HG02981 (cell line): ENCODE results near the gene PXDC1.
"Not testable (repeated sequence)": the region's sequence is repeated elsewhere in the genome, so short reads cannot be mapped to it uniquely, and the experiment has no call there.

ENCODE experiments used
- ATAC-seq: cut with Tn5 transposase; IDR thresholded peaks from one replicate; pipeline ENCODE4 v1.9.1; 2021; ENCODE audit warnings: mild to moderate bottlenecking, moderate library complexity; ENCODE audit not compliant: unreplicated experiment

PXDC1 gene

DNA sequence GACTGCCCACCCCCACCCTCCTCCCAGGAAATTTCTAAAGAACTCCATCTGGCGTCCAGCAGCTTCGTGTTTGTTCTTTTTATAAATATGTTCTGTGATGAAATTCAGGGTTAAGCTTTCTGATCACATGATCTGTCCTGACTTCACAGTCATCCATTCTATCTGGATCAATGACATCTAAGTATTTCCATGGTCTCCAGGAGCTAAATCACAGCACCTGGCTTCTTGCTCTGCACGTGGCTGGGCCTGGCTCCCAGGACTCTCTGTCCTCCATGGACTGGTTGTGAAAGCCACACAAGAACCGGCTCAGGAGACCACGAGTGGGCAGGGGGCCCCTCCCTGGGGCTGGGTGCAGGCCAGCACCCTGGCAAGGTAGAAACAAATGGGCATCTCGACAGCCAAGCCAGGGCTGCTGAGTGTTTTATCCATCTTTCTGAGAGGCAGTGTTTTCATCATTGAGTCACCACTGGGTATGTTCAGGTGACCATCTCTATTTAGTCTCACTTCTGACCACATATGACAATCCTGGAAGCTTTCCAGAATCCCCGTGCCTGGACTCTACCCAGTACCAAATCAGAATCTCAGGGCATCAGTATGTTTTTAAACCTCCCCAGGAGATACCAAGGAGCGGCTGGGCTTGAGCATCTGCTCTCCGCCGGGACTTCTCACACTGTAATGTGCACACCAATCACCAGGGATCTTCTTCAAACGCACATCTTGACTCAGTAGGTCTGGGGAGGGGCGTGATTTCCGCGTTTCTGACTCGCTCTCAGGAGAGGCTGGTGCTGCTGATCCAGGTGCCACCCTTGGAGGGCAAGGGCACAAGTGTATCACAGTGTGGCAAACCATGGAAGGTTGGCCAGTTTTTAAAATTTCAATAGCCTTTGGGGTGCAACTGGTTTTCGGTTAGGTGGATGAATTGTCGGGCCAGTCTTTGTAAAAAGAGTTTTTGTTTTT, 31.6 kb upstream of the PXDC1 start:
- no peak for ATAC-seq

DNA sequence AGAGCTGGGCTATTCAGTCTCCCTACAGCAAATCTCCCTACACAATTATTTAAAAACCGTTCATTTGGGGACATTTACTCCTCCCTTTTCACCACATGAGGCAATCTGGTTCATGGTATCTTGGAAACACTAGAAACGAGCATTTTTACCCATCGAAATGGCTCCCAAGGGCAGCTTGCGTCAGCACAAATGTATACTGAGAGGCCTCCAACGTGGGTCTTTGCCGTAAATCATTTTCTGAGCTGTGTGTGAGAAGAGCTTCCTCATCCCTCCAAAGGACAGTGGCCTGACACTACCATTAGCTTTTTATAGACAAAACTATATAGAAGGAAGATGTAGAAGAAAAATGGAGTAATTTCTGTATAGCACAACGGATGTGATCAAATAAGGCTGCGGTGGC, 30.0 kb upstream of the PXDC1 start:
- no peak for ATAC-seq

DNA sequence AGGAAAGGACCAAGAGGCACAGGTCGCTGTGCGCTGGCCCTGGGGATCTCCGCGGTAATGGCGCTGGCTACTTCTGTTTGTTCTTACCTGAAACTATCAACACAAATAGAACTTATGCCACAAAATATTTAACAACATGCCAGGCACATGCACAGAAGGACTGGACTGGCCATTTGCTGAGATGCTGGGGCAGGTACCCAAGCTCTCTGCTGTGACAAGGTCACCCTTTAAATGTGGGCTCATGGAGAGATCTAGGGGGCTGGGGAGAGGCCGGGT, 28.0 kb upstream of the PXDC1 start:
- no peak for ATAC-seq

DNA sequence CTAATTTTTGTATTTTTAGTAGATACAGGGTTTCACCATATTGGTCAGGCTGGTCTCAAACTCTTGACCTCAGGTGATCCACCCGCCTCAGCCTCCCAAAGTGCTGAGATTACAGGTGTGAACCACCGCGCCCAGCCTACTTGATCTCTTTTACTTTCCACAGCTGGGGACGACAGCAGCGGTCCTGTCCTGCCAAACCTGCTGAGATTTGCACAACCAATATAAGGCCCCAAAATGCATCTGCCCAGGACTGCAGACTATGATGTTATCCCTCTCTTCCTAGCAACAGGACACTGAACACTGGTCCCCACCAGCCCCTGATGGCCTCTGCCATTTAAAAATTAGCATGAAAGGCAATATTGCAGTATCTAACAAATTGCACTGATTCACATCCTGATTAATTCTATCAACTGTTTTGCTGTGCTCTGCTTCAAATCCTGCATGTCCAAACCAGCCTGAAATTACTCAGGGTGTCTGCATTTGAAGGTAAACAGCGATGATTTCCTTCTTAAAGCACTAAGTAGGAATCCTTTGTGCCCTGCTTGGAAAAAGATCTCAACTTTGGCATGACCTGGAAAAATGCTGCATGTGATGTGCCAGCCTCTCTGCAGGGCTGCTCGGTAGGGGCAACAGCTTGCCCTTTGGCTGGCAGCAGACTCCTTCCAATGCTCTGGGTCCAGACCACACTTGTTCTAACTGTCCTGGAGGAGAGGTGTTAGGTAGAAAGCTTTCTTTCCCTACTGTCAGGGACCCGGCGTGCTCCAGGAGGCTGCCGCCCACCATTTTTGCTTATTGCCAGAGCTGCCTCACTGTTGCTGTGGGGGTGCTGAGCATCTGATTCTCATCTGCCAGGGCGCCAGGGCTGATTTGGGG, 27.4 kb upstream of the PXDC1 start:
- no peak for ATAC-seq

DNA sequence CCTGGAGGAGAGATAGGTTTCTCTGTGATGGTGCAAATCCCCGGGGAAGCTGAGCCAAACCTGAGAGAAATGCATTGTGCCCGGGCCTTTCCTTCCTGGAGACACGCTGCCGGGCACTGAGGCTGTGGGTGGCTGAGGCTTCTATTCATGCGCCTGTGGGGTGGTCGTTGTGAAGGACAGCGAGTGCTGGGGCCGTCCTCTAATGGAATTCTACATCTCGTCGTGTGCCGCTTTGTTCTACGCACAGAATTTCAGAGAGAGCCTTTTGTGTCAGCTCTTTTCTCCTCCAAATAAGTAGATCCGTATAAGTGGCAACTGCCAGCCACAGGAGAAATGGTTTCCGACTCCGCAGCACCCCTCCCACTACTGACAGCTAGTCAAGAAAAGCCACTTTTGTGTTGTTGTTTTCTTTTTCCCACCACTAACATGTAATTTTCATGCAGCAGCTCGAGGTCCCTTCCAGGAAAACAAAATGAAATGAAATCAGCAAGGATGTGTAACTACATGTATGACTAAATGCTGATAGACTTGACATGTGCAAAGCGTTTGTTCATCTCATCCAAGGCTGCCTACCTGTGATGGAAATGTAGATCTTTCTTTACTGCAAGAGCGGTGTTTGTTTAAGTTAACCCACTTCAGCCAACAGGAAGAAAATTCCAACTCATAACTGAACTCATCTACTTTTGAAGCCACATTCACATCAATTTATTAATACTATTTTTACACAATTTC, 26.4 kb upstream of the PXDC1 start:
- ATAC-seq = no peak

DNA sequence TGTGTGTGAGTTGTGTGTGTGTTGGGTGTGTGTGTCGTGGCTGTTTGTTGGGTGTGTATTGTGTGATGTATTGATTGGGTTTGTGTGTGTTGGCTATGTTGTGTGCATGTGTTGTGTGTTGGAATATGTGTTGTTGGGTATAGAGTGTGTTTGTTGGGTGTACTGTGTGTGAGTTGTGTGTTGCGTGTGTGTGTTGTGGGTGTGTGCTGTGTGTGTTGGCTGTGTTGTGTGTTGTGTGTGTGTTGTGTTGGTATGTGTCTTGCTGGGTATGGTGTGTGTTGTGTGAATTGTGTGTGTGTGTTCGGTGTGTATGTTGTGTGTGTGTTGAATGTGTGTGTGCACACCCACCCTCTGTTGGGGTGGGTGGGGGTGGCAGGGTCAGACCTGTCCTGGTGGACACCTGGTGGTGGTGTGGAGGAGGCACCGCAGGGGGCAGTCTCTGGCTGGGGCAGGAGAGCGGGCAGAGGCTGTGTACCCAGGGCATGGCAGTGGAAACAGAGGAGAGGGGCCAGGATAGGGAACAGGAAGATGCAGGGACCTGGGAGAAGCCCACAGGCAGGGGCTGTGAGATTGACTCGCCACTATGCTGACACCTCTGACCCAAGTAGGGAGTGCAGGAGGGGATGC, 25.5 kb upstream of the PXDC1 start:
- ATAC-seq = no peak

DNA sequence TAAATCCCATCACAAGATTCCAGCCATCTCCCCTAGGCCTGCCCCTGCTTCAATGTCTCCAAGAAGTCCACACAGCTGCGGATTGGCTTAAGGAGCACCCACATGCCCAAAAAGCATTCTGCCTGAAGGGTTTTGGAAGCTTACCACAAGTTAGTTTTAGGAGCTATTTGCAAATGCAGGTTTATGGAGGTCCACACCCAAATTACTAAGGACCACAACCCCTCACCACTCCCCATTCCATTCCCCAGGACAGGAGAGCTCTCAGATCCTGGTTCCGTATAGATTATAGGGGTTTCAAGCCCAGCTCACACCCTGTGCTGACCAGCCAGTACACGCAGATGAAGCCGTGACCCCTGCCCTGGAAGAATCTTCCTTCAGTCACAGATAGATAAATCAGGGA, 24.3 kb upstream of the PXDC1 start:
- no peak for ATAC-seq

DNA sequence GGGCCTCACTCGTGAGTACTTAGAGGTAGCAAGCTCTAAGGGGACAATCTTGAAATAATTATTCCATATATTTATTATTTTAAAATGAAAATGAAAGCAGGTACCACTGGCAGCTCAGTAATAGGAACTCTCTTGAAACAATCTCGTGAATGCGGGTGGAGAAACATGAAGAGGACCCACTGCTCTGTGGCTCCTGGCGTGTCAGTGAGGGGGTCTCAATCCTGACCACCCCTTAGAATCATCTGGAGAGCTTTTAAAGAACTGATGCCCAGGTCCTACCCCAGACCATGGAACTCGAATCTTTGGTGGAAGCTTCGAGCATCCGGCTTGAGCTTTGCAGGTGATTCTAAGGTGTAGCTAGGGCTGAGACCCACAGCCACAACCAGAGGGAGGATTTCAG, 23.9 kb upstream of the PXDC1 start:
- ATAC-seq = no peak

DNA sequence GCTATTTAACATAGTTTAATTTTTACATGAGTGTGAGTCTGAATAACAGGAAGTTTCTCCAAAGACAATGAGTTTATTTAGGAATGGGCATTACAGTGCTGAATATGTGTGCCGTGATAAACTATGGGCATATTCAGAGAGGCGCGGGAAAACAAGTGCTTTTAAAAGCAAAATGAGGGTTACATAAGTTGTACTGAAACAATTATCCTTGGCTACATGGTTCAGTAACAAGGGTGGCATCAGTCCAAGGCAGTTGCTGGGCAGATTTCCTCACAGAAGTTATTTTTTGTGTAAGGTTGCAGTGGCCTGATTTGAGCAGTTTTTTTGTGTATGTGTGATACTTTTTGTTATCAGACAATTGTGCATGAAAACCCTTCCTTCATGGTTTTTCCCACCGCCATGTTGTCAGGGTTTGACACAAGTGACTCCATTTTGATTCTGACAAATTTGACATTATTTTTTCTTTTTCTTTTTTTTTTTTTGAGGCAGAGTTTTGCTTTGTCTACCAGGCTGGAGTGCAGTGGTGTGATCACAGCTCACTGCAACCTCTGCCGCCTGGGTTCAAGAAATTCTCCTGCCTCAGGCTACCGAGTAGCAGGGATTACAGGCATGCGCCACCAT, 22.3 kb upstream of the PXDC1 start:
- no peak for ATAC-seq

DNA sequence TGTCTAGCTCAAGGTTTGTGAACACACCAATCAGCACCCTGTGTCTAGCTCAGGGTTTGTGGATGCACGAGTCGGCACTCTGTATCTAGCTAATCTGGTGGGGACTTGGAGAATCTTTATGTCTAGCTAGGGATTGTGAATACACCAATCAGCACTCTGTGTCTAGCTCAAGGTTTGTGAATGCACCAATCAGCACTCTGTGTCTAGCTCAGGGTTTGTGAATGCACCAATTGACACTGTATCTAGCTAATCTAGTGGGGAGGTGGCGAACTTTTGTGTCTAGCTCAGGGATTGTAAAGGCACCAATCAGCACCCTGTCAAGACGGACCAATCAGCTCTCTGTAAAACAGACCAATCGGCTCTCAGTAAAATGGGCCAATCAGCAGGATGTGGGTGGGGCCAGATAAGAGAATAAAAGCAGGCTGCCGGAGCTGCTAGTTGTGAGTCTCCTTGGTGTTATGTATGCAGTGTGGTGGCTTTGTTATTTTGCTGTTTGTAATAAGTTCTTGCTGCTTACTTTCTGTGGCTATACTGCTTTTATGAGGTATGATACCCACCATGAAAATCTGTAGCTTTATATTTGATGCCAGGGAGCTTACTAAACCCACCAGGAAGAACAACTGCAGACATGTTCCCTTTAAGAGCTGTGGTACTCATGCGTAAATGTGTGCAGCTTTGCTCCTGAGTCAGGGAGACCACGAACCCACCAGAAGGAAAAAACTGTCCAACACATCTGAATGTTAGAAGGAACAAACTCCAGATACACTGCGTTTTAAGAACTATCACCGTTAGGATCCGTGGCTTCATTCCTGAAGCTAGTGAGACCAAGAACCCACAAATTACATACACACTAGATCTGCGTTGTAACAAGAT, 20.9 kb upstream of the PXDC1 start:
- ATAC-seq = not testable (repeated sequence)

DNA sequence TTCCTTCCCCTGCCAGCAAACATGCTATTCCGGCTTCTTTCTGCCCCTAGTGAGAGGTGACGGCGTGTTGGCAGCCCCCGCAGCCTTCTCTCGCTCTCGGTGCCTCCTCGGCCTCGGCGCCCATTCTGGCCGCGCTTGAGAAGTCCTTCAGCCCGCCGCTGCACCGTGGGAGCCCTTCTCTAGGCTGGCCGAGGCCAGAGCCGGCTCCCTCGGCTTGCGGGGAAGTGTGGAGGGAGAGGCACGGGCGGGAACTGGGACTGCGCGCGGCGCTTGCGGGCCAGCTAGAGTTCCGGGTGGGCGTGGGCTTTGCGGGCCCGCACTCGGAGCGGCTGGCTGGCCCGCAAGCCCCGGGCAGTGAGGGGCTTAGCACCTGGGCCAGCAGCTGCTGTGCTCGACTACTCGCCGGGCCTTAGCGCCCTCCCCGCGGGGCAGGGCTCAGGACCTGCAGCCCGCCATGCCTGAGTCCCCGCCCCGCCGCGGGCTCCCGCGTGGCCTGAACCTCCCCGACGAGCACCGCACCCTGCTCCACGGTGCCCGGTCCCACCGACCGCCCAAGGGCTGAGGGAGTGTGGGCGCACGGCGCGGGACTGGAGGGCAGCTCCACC, 20.0 kb upstream of the PXDC1 start:
- no peak for ATAC-seq

DNA sequence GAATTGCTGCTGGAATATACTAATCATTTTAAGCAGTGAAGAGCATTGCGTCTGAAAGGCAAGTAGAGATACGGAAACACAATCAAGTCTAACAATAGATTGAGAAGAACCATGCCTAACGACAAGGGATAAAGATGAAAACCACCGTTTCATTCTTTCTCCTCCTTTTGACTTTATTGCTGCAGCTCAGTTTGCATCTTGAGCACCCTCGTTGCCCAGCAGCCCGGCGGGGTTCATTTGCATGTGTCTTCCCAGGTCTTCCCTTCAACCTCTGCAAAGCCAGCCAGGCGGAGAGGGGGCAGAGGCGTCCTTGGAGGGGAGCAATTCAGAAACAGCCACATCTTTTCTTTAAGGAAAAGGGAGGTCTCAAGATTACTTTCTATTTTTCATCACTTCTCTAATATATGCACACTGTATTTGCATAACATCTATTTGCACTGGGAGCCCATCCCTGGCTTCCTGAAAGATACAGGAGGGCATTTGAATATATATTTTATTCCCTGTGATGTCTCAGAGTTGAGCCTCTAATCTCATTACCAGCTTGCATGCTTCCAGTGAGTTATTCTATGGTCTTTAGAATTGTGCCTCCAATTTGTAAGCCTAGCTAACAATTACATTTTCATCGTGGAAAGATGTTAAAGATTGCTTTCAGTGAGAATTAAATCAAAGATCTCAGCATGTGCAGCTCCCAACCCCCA, 18.7 kb upstream of the PXDC1 start:
- ATAC-seq = no peak

DNA sequence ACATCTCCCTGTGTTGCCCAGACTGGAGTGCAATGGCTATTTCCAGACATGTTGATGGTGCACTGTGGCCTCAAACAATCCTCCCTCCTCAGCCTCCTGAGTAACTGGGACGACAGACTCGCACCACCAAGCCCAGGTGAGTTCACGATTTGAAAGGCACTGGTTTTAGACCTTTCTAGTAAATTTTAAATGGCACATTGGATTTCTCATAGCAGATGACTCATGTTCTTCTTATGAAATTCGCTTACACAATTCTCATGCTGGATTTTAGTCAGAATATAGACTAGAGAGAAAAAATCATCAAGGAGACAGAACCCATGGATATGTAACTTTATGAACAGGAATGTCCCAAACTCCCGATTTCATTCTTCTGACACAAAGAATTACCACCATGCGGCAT, 18.1 kb upstream of the PXDC1 start:
- no peak for ATAC-seq

DNA sequence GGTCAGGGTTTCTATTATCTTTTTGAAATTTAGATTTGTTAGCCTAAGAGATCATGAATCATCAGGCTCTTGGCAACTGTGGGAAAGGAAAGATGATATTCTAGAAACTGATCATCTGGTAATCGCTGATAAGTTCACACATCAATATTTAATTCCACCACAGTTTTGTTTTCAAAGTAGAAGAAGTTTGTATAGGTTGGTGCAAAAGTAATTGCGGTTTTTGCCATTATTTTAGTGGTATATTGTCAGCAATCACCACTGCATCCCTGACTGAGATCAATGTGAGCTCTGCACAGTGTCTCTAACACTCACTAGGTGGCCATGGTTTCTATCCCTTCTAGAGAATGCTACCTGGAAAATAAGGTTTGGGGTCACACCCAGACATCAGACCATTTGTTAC, 17.0 kb upstream of the PXDC1 start:
- no peak for ATAC-seq

DNA sequence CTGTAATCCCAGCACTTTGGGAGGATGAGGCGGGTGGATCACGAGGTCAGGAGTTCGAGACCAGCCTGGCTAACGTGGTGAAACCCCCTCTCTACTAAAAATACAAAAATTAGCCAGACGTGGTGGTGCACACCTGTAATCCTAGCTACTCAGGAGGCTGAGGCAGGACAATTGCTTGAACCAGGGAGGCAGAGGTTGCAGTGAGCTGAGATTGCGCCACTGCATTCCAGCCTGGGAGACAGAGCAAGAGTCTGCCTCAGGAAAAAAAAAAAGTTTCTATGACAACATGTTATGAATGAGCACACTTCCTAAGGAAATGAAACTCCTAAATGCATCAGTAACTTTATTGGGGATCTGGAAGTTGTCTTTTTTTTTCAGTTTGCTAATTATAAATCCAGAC, 16.0 kb upstream of the PXDC1 start:
- not testable (repeated sequence) for ATAC-seq

DNA sequence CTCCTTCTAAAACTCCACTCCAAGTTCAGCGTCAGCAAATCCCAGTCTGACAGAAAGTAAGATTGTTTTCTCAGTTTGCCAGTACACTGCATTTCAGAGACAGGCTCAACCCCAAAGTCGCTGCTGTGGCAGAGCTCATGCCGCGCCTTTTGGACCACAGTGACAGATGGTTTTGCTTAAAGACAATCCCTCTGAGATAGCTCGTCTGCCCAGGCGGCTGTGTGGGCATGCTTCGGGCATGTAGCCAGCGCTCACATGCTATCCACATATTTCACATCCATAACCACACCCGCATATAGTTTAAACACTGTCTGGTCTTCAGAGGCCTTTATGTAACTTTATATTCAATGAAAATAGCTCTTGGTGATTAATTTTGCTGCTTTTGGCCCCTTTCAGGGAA, 14.7 kb upstream of the PXDC1 start:
- ATAC-seq = no peak

DNA sequence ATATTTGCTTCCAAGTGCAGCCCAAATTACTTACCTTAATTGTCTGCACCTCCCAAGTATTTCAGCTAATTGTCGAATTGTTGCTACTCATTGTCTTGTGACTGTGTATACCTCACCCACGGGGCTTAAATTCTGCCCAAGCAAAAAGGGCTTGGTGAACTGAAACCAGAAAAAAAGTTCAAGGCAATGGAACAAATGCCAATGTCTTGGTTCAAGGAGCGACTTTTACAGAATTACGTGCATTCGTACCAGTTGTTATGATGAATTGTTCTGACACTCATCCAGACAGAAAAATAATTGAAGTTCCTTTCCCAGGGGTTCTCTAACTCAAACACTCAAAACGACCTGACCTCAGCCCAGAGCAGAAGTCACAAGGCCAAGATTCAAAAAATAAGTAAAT, 13.9 kb upstream of the PXDC1 start:
- no peak for ATAC-seq

DNA sequence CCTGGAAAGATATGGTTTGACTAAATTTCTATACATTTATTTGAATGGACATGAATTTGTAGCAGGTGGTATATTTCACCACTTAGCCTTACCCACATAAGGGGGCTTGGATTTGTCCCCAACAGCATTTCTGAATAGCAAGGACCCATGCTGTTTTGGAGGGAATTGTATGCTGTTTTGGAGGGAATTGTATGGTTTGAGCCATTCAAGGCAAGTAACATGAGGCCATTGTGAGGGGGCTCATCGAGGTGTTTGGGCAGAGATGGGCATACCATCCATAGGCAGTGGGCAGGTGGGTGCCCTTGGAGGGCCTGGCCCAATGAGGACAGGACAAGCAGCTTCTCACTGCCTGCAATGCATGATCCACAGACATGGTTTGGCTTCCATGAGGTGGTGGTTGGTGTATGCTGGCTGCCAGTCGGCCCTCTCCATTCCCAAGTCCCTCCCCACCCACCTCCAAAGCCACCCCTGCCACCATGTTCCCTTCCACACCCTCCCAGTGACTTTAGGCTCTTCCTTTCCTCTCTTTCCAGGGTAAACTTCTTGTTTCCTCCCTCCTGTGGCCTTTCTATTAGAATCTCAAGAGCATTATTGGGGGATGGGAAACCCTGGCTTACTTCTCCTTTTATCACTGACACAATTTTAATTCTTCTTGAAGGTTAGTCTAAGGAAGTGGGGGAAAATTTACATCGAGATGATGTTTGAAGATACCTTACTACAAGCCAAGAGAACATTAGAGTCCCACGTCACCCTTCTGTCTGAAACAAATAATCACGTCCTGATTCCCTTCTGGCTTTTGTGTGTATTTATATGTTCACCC, 13.2 kb upstream of the PXDC1 start:
- no peak for ATAC-seq
